HepG2 (cell line): ENCODE data around the gene PSKH1. TPM values are rescaled to one million over a fixed set of nuclear protein-coding genes. Genes with fewer than 3 reads are reported as not detected.

ENCODE experiments used
- ATRX ChIP-seq: sonication (generic); formaldehyde crosslinking; IDR thresholded peaks from 2 replicates; pipeline ENCODE4 v1.4.0; 2020; ENCODE audit warnings: missing genetic modification reagents, borderline replicate concordance
- HES4 ChIP-seq: sonication (generic); formaldehyde crosslinking; IDR thresholded peaks from 2 replicates; pipeline ENCODE4 v1.9.0; 2021; ENCODE audit warnings: mild to moderate bottlenecking, missing genetic modification reagents, borderline replicate concordance
- KLF9 ChIP-seq: IDR thresholded peaks from 2 replicates; pipeline ENCODE4 v1.6.1; 2016; ENCODE audit warnings: low read depth
- MIER3 ChIP-seq: IDR thresholded peaks from 2 replicates; pipeline ENCODE4 v1.6.1; 2016; ENCODE audit warnings: missing compliant biosample characterization, borderline replicate concordance
- MLX ChIP-seq: IDR thresholded peaks from 2 replicates; pipeline ENCODE4 v1.6.1; 2016
- NFIC ChIP-seq: IDR thresholded peaks from 2 replicates; pipeline ENCODE4 v1.6.1; 2012; ENCODE audit warnings: mild to moderate bottlenecking, low read length, inconsistent platforms
- NKX3-1 ChIP-seq: sonication (generic); formaldehyde crosslinking; IDR thresholded peaks from 2 replicates; pipeline ENCODE4 v1.5.0; 2020; ENCODE audit warnings: missing genetic modification reagents
- SIX1 ChIP-seq: sonication (generic); formaldehyde crosslinking; IDR thresholded peaks from 2 replicates; pipeline ENCODE4 v1.4.0; 2020; ENCODE audit warnings: missing genetic modification reagents, borderline replicate concordance
- ZNF230 ChIP-seq: sonication (generic); formaldehyde crosslinking; IDR thresholded peaks from 2 replicates; pipeline ENCODE4 v1.4.0; 2020; ENCODE audit warnings: mild to moderate bottlenecking, missing genetic modification reagents
- ZNF557 ChIP-seq: sonication (generic); formaldehyde crosslinking; IDR thresholded peaks from 2 replicates; pipeline ENCODE4 v1.4.0; 2020; ENCODE audit warnings: missing genetic modification reagents
- ZNF749 ChIP-seq: sonication (generic); formaldehyde crosslinking; IDR thresholded peaks from 2 replicates; pipeline ENCODE4 v1.8.0; 2022; ENCODE audit warnings: mild to moderate bottlenecking, missing genetic modification reagents, moderate library complexity, borderline replicate concordance
- ZNF768 ChIP-seq: sonication (generic); formaldehyde crosslinking; IDR thresholded peaks from 2 replicates; pipeline ENCODE4 v1.4.0; 2020; ENCODE audit warnings: missing genetic modification reagents
- polyA plus RNA-seq, 8 experiments: library from polyadenylated mRNA; depleted of rRNA in 3 of 8; stranded (reverse) in 7 of 8; unstranded in 1 of 8; fragments of >200 nt; fragmentation: Illumina TruSeq in 4 of 8; extraction: Trizol in 4 of 8; gene quantifications; 2 replicates each; pipeline versions ENCODE4 v1.2.1 to v1.2.3, GENCODE V29; 2011 to 2016; ENCODE audit warnings: low read depth in 4 of 8, missing spikeins in 1 of 8, mixed read lengths in 1 of 8; ENCODE audit not compliant: insufficient read depth in 1 of 8
- total RNA-seq, 5 experiments: library from RNA; depleted of rRNA; stranded (reverse); fragments of >200 nt; fragmentation: Illumina TruSeq; extraction: Trizol; gene quantifications; 2 replicates each; pipeline ENCODE4 v1.2.3, GENCODE V29; 2016; ENCODE audit warnings: low read depth in 1 of 5
- TF ChIP-seq, protein P1 (sequence below): sonication (generic); formaldehyde crosslinking; IDR thresholded peaks from 2 replicates; pipeline ENCODE4 v1.4.0; 2020; ENCODE audit warnings: missing genetic modification reagents
- TF ChIP-seq, protein P2 (sequence below): sonication (generic); formaldehyde crosslinking; IDR thresholded peaks from 2 replicates; pipeline ENCODE4 v1.5.1; 2020; ENCODE audit warnings: missing genetic modification reagents, mild to moderate bottlenecking, borderline replicate concordance
- TF ChIP-seq, protein P3 (sequence below): sonication (generic); formaldehyde crosslinking; IDR thresholded peaks from 2 replicates; pipeline ENCODE4 v1.5.0; 2020; ENCODE audit warnings: missing genetic modification reagents
- TF ChIP-seq, protein P4 (sequence below): sonication (generic); formaldehyde crosslinking; conservative IDR thresholded peaks from 2 replicates; pipeline ENCODE4 v1.4.0; 2020; ENCODE audit warnings: missing genetic modification reagents

PSKH1 gene
- total and polyA plus RNA-seq, 2 of the 13 experiments (the other 11 are each of a cell fraction or from before 2014, with no cell fraction given), result 8.4 to 19.1 TPM

DNA sequence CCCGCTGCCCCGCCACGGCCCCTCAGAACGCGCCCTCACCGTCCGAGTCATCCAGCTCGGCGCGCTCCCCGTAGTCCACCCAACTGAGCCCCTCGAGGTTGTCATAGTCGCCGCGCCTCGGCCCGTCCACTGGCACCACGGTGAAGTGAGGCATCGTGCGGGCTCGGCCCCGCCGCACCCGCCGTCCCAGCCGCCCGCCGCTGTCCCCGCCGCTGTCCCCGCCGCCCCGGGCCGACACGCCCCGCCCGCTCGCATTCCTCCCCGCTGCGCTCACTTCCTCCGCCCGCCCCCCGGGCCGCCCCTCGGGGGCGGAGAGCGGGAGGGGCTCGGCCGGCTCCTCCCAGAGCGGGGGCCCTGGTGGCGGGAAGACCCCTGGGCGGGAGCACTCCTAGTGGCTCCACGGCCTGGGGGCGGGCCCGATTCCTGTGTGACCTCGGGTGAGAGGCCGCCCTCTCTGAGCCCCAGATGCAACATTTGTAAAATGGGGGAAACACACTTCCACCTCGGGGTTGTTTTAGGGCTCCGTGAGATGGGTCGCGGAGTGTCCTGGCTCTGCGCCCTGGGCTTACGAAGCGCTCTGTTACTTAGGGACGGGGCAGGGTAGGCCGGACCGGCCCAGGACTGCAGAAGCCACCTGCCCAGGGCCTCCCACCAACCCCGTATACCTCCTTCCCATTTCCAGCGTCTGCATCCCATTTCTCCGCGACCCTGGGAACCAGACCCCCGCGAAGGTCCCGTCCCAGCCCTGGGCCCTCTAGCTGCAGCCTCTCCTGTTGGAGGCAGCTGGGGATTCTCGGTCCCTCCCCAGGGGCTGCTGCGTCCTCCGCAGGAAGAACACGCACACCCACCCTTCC lies 75.6 kb downstream of the PSKH1 start, which contains the start of gene SLC12A4 (continued):
- TF ChIP-seq, protein P1, sequence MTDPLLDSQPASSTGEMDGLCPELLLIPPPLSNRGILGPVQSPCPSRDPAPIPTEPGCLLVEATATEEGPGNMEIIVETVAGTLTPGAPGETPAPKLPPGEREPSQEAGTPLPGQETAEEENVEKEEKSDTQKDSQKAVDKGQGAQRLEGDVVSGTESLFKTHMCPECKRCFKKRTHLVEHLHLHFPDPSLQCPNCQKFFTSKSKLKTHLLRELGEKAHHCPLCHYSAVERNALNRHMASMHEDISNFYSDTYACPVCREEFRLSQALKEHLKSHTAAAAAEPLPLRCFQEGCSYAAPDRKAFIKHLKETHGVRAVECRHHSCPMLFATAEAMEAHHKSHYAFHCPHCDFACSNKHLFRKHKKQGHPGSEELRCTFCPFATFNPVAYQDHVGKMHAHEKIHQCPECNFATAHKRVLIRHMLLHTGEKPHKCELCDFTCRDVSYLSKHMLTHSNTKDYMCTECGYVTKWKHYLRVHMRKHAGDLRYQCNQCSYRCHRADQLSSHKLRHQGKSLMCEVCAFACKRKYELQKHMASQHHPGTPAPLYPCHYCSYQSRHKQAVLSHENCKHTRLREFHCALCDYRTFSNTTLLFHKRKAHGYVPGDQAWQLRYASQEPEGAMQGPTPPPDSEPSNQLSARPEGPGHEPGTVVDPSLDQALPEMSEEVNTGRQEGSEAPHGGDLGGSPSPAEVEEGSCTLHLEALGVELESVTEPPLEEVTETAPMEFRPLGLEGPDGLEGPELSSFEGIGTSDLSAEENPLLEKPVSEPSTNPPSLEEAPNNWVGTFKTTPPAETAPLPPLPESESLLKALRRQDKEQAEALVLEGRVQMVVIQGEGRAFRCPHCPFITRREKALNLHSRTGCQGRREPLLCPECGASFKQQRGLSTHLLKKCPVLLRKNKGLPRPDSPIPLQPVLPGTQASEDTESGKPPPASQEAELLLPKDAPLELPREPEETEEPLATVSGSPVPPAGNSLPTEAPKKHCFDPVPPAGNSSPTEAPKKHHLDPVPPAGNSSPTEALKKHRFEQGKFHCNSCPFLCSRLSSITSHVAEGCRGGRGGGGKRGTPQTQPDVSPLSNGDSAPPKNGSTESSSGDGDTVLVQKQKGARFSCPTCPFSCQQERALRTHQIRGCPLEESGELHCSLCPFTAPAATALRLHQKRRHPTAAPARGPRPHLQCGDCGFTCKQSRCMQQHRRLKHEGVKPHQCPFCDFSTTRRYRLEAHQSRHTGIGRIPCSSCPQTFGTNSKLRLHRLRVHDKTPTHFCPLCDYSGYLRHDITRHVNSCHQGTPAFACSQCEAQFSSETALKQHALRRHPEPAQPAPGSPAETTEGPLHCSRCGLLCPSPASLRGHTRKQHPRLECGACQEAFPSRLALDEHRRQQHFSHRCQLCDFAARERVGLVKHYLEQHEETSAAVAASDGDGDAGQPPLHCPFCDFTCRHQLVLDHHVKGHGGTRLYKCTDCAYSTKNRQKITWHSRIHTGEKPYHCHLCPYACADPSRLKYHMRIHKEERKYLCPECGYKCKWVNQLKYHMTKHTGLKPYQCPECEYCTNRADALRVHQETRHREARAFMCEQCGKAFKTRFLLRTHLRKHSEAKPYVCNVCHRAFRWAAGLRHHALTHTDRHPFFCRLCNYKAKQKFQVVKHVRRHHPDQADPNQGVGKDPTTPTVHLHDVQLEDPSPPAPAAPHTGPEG (CRISPR knock-in tag), result no peak; the same call in 1 of the 2 replicates
- TF ChIP-seq, protein P2, sequence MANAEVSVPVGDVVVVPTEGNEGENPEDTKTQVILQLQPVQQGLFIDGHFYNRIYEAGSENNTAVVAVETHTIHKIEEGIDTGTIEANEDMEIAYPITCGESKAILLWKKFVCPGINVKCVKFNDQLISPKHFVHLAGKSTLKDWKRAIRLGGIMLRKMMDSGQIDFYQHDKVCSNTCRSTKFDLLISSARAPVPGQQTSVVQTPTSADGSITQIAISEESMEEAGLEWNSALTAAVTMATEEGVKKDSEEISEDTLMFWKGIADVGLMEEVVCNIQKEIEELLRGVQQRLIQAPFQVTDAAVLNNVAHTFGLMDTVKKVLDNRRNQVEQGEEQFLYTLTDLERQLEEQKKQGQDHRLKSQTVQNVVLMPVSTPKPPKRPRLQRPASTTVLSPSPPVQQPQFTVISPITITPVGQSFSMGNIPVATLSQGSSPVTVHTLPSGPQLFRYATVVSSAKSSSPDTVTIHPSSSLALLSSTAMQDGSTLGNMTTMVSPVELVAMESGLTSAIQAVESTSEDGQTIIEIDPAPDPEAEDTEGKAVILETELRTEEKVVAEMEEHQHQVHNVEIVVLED (CRISPR knock-in tag), result peak; percentile 62; the same call in 1 of the 2 replicates
- peak; percentile 49; the same call in 1 of the 2 replicates for TF ChIP-seq ZNF230 (CRISPR knock-in tag)
- TF ChIP-seq SIX1 (CRISPR knock-in tag), result 0 out of 2 replicates have a peak, but pooled peaks have one; percentile 3
- no peak; the same call in 1 of the 2 replicates for TF ChIP-seq NKX3-1 (CRISPR knock-in tag)
- TF ChIP-seq ZNF557, result no peak
- TF ChIP-seq MIER3 (CRISPR knock-in tag), result peak; percentile 42; the same call in 1 of the 2 replicates
- no peak for TF ChIP-seq NFIC
- TF ChIP-seq, protein P3, sequence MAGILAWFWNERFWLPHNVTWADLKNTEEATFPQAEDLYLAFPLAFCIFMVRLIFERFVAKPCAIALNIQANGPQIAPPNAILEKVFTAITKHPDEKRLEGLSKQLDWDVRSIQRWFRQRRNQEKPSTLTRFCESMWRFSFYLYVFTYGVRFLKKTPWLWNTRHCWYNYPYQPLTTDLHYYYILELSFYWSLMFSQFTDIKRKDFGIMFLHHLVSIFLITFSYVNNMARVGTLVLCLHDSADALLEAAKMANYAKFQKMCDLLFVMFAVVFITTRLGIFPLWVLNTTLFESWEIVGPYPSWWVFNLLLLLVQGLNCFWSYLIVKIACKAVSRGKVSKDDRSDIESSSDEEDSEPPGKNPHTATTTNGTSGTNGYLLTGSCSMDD, result peak; percentile 55; the same call in 1 of the 2 replicates
- no peak for TF ChIP-seq HES4 (CRISPR knock-in tag)
- TF ChIP-seq, protein P4, sequence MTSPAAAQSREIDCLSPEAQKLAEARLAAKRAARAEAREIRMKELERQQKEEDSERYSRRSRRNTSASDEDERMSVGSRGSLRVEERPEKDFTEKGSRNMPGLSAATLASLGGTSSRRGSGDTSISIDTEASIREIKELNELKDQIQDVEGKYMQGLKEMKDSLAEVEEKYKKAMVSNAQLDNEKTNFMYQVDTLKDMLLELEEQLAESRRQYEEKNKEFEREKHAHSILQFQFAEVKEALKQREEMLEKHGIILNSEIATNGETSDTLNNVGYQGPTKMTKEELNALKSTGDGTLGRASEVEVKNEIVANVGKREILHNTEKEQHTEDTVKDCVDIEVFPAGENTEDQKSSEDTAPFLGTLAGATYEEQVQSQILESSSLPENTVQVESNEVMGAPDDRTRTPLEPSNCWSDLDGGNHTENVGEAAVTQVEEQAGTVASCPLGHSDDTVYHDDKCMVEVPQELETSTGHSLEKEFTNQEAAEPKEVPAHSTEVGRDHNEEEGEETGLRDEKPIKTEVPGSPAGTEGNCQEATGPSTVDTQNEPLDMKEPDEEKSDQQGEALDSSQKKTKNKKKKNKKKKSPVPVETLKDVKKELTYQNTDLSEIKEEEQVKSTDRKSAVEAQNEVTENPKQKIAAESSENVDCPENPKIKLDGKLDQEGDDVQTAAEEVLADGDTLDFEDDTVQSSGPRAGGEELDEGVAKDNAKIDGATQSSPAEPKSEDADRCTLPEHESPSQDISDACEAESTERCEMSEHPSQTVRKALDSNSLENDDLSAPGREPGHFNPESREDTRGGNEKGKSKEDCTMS (CRISPR knock-in tag), result no peak
- TF ChIP-seq MLX (CRISPR knock-in tag), result 0 out of 2 replicates have a peak, but pooled peaks have one; percentile 32
- no peak for TF ChIP-seq ATRX (CRISPR knock-in tag)
- TF ChIP-seq ZNF749 (CRISPR knock-in tag), result no peak; the same call in 1 of the 2 replicates
- TF ChIP-seq ZNF768 (CRISPR knock-in tag), result peak; percentile 100
- peak; percentile 52; the same call in 1 of the 2 replicates for TF ChIP-seq KLF9
